GM20000 (cell line): ENCODE measurements around the gene FCF1.
A peak's percentile ranks its signal among the peaks of the same experiment; 100 is the strongest.

Source experiments
- DNase-seq: peaks from one replicate; pipeline ENCODE4 v3.0.0; 2012; ENCODE audit warnings: low spot score
- CTCF ChIP-seq: IDR thresholded peaks from 2 replicates; pipeline ENCODE4 v1.5.1; 2012; ENCODE audit warnings: mild to moderate bottlenecking, control low read depth; ENCODE audit errors: extremely low read depth, missing control alignments

Gene FCF1, protein sequence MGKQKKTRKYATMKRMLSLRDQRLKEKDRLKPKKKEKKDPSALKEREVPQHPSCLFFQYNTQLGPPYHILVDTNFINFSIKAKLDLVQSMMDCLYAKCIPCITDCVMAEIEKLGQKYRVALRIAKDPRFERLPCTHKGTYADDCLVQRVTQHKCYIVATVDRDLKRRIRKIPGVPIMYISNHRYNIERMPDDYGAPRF

GRCh38 chr14:74712499-74713394 lies at the start of gene FCF1, which contains the start of gene AREL1:
Gene FCF1, plus strand, starts transcription at chr14:74713144. Its CDS starts 54 bp downstream, at chr14:74713198.
Gene AREL1, minus strand, starts transcription at chr14:74713080. Its CDS starts 27,465 bp downstream, at chr14:74685615.
- no peak for TF ChIP-seq CTCF
- peak; percentile 90 for DNase-seq

DNA sequence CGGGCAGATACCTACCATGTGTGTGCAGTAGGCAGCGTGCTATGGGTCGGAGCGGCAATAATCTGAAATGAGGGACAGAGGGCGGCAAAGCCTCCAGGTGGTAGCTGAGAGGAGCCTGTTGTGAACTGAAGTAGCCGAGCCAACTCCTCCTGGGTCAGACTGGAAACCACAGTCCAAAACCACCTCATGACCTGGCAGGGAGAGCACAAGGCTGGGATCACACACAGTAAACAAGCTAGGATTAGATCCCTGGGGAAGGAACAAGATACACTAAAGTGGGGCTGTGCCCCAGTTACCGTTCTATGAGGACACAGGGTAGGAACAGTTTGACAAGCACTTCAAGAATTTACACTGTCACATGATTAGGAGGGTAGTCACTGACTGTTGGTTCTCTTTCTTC lies 49.1 kb upstream of the FCF1 start:
- no peak for TF ChIP-seq CTCF
- no peak for DNase-seq

- DNase-seq = no peak
These were observed 48.2 kb upstream of the FCF1 start for GRCh38 chr14:74664717-74665116.

DNA sequence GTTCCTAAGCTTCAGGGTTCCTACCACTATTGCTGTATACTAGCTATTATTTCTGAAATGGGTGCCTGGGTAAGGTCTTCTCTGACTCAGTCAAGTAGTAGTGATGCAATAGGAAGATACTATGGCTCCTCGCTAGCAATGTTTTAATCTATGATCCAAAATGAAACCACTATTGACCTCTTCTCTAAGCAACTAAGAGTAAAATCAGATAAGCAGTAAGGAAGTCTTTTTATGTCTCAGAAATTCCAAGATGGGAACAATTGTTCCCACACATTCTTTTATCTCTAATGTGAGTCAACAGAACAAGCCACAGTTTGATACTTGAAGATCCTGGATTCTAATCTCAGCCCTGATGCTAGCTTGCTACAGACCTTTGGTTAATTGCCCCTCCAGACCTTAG lies 45.2 kb upstream of the FCF1 start:
- no peak for DNase-seq
- TF ChIP-seq CTCF = no peak

More at GRCh38 chr14:74664717-74665116, 48.2 kb upstream of the FCF1 start:
- no peak for TF ChIP-seq CTCF

- no peak for DNase-seq
- TF ChIP-seq CTCF = no peak
These were observed 43.7 kb upstream of the FCF1 start for GRCh38 chr14:74669256-74669655.

DNA sequence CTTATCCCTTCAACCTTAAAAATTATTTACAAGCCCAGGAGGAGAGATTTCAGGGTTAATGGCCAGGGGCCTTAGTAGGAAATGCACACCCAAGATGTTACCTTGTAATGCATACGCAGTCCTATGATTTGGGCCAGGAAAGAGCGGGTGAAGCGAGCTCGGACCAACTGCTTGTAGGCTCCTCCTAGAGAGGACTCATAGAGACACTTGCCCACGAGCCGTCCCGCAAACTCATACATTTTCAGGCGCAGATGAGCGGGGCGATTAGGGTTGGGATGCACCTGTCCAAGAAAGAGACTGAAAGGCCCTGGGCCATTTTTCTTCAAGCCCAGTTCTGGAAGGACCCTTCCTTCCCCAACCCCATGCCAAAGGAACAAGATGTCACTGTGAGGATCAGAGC lies 43.1 kb upstream of the FCF1 start:
- DNase-seq = no peak
- TF ChIP-seq CTCF = no peak
